CD4-positive, alpha-beta T cell treated with Interleukin-17A for 1 hour (primary cell): Measurements from ENCODE around the gene ARHGAP26.
A peak's percentile ranks its signal among the peaks of the same experiment; 100 is the strongest.

ENCODE experiments used
- DNase-seq: peaks from one replicate; pipeline ENCODE4 v3.0.0-alpha.2; 2020

Gene ARHGAP26

GRCh38 chr5:143025376-143025775 lies 255.2 kb downstream of the ARHGAP26 start:
- DNase-seq: no peak

GRCh38 chr5:143025971-143026370 lies 255.8 kb downstream of the ARHGAP26 start:
- DNase-seq: no peak

DNA sequence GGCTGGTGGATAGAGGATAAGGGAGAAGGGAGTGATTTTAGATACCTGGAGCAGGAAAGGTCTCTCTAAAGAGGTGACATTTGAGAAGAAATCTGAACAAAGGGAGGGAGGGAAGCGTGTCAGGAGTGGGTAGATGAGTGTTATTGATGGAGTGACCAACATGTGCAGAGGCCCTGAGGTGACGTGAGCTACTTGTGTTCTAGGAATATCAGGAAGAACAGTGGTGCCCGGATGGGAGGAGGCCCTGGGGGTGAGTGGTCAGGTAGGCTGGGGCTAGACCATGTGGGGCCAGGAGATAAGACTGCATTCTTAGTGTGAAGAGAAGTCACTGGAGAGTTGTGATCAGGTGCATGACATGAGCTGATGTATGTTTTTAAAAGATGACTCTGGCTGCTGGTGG lies 256.2 kb downstream of the ARHGAP26 start:
- no peak for DNase-seq

DNA sequence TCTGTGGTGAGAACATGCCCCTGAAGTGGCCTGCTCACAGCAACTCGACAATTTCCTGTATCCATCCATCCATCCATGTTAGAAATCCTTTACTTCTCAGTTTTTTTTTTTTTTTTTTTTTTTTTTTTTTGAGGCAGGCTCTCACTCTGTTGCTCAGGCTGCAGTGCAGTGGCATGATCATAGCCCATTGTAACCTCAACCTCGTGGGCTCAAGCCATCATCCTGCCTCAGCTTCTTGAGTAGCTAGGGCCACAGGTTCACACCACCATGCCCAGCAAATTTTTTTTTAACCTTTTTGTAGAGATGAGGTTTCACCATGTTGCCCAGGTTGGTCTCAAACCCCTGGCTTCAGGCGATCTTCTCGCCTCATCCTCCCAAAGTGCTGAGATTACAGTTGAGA lies 259.1 kb downstream of the ARHGAP26 start:
- no peak for DNase-seq

DNA sequence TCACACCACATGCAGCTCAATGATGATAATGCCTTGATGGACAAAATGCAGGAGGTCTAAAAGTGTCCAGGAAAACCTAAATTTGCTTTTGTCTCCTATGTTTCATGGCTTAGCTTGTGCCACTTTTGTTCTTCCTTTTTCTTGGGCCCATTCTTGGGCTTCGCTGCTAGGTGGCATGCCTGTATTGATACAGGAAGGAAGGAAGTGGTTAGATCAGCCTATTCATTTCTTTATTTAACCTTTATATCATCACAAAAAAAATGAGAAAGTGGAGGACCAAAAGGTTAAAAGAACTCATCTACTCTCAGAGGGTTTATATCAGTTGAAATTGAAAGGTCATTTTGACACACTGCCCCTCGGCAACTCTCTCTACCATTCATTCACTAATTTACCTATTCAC lies 260.2 kb downstream of the ARHGAP26 start:
- peak; percentile 57 for DNase-seq

GRCh38 chr5:143031781-143032580 lies 261.8 kb downstream of the ARHGAP26 start:
- no peak for DNase-seq

DNA sequence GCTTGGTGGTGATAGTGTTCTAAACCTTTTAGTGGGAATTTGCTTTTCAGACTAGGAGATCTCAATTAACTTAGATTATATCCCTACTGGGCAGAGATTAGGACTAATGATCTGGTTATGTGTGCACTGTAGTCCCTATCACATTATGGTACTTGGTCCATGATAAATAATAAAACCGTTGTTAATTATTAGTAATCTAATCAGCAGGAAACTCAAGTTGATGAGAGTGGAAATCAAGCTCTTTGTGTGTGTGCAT lies 262.3 kb downstream of the ARHGAP26 start:
- DNase-seq: no peak

DNA sequence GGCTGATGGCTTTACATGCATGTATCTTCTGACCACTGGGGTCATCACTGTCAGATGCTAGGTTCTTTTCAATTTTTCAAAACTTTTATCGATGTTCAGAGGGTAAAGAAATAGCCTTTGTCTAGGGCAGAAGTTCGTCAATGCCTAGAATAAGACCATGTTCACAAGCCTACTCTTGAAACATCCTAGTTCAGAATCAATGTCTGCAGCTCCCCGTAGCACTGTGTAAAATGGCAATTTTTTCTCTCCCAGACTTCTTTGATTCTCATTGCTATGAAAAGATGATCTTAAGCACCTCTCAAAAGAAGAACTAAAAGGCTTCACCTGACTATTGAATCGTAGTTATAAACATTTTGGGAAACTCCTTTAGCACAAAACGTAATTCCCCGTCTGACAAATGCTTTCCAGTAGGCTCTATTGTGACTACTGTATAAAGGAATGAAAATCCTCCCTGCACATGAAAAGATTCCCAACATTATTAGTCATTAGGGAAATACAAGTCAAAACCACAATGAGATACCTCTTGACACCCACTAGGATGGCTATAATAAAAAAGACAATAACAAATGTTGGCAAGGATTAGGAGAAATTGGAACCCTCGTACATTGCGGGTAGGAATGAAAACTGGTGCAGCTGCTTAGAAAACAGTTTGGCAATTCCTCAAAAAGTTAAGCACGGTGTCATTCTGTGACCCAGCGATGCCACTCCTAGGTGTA lies 263.5 kb downstream of the ARHGAP26 start:
- no peak for DNase-seq

DNA sequence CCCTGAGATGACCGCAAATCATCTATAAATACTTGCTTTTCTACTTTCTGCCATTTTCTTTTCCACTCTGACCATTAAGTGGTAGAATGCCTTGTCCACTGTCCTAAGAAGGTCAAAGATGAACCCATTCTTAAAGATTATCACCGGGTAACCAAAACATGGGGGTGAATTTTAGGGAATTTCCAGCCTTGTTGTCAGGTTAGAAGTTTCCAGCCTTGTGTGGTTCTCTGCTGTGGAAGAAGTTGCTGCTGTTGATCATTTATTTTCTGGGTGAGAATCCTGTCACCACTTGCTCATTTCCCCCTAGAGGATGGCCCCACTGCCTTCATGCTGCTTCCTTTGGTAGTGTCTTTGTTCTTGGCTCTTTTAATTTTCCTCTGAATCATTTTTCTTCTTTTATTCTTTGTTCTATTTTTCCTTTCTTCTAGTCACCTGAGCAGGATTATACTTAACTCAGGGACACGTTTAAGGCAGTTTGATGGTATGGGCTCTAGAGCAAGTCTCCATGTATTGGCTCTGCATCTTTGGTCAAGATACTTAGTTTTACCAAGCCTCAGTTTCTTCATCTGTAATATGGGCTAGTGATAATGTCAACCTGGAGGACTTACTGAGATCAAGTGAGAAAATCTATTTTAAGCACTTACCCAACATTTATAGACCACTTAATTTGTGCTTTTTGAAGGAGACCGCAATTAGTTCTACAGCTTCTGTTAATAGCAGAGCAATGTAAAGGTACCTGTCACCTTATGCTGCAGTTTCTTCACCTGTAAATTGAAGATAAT lies 266.2 kb downstream of the ARHGAP26 start:
- DNase-seq: no peak

DNA sequence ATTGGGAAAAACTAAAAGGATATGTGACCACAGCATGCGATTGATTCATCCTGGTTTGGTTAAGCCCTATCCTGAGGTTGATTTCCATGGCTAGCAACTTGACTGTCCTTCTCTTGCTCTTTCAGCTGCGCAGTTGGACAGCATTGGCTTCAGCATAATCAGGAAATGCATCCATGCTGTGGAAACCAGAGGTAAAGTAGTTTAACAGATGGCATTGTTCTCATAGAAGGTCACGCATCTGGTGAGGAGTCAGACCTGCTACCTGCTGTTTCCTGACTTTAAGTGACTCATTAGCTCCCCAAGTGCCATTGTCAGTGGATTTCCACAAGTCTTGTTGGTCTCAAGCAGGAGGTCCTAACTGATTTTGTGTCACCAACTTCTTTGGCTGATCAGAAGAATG lies 266.9 kb downstream of the ARHGAP26 start:
- no peak for DNase-seq

DNA sequence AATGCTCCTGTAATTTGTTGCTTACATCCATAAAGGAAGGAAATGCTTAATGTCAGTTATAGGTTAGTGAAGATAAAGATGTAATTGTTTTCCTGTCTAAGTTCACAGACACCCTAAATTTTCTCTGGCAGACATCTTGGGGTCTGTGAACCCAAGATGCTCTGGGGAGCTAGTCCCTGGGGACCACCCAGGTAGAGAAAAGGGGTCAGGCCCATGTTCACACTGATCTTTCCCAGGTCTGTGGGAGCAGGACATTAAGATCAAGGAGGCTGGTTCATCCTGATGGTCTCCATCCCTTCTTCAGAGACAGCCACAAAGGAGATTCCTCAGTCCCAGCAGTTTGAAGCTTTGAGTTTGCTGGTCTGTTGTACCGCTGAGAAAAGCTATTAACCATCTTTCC lies 267.5 kb downstream of the ARHGAP26 start:
- DNase-seq: no peak

DNA sequence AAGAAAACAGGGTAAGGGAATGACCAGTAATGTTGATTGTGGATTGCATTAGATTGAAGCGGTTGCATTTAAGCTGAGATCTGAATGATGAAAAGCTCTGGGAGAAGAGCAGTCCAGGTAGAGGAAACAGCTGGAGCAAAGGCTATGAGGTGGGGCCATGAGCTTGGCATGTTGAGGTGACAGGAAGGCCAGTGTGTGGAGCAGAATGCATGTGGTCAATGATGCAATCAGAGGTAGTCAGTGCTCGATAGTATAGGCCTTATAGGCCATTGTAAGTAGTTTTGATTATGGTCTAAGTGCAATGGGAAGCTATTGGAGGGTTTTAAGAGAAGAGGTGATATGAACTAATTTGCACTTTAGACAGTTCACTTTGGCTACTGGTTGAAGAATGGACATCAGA lies 270.4 kb downstream of the ARHGAP26 start:
- no peak for DNase-seq

GRCh38 chr5:143041461-143041860 lies 271.3 kb downstream of the ARHGAP26 start:
- no peak for DNase-seq

GRCh38 chr5:143041972-143042770 lies 272.0 kb downstream of the ARHGAP26 start:
- DNase-seq: no peak

DNA sequence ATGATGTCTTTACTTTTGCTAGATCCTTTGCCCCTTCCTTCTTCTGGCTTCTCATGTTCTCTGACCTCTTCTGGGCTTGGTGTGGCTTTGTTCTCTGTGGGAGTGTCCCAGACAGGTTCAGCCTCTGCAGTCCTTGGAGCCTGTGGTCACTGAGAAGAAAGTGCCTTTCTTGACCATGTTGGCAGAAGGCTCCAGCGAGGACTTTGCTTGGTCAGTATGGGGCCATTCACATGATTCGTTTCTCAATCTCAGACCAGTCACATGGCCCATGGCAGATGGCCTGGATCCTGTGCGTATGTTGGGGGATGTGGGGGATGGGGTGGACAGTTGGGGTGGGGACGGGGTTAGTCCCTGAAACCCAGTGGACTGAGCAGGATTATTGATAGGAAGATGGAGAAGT lies 274.1 kb downstream of the ARHGAP26 start:
- DNase-seq: no peak

GRCh38 chr5:143045062-143045461 lies 274.9 kb downstream of the ARHGAP26 start:
- no peak for DNase-seq

GRCh38 chr5:143046314-143046713 lies 276.1 kb downstream of the ARHGAP26 start:
- no peak for DNase-seq

GRCh38 chr5:143047091-143047490 lies 276.9 kb downstream of the ARHGAP26 start:
- no peak for DNase-seq

GRCh38 chr5:143050183-143050582 lies 280.0 kb downstream of the ARHGAP26 start:
- no peak for DNase-seq

- no peak for DNase-seq
These were observed 281.3 kb downstream of the ARHGAP26 start for GRCh38 chr5:143051244-143052058.

DNA sequence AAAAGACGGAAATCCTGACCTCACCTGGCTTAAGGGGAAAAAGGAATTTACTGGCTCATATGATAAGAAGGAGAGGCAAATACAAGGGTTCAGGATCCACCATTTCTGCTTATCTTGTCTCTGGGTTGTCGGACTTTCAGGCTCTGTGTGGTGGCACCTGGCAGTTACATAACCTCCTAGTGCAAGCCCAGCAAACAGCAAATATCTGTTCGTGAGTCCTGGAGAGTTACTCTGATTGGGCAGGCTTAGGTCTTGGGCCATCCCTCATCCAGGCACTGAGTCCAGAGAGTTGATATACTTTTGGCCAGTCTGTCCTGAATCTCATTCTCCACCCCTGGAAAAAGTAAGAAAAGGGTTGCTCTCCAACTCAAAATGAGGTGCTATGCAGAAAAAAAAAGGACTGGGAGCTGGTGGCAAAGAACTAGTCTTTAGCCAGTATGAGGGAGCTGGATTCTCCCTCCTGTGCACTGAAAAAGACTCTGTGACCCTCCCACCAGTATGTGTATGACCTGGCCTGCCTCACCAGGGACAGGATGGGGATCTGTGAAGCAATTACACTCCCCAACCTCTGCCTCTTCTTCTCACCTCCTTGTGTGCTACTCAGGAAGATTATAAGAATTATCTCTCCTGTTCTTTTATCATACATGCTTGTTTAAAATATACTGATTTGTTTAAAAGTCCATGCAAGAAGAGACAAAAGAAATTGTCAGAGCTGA lies 282.9 kb downstream of the ARHGAP26 start:
- no peak for DNase-seq

GRCh38 chr5:143053780-143054179 lies 283.6 kb downstream of the ARHGAP26 start:
- no peak for DNase-seq
